A549 (cell line): Measurements from ENCODE around the gene CCSAP. TPM values are rescaled to one million over a fixed set of nuclear protein-coding genes. Genes with fewer than 3 reads are reported as not detected.

Source experiments
- ATAC-seq, 2 experiments: fragments of 200-7000 bp in 1 of 2; fragments of >200 bp in 1 of 2; cut with Nextera tagmentation in 1 of 2; cut with Tn5 transposase in 1 of 2; 3 replicates each; pipeline versions ENCODE4 v1.8.0 to v1.9.1; 2018 to 2020; ENCODE audit warnings: mild to moderate bottlenecking in 1 of 2, moderate library complexity in 1 of 2
- CTCF ChIA-PET: fragments of 300-600 bp; sonication (Branson Sonifier 250); formaldehyde crosslinking; extraction: SDS; loops from one replicate; lab custom pipeline; 2021; ENCODE audit warnings: antibody characterized with exemption, inconsistent platforms; lab: Yijun Ruan, JAX
- POLR2A ChIA-PET: fragments of 350-600 bp; formaldehyde crosslinking; extraction: SDS; loops from one replicate; lab custom pipeline; 2021; ENCODE audit warnings: antibody characterized with exemption, inconsistent platforms; lab: Yijun Ruan, JAX
- DNase-seq, 2 experiments: peaks; one replicate each; pipeline versions ENCODE4 v3.0.0 to v3.0.0-alpha.2; 2011 to 2016; ENCODE audit warnings: low read depth in 1 of 2, low spot score in 1 of 2
- FAIRE-seq: peaks from 2 replicates; lab custom pipeline; 2011; peaks lifted over from hg19 to GRCh38; lab: Jason Lieb, UNC
- H3K27ac ChIP-seq, 2 experiments: fragments of >200 bp; sonication (Bioruptor Twin); formaldehyde crosslinking; 3 replicates each; pipeline ENCODE4 v1.5.1; 2016 to 2017
- H3K4me1 ChIP-seq: fragments of >200 bp; sonication (Bioruptor Twin); formaldehyde crosslinking; 3 replicates; pipeline ENCODE4 v1.6.1; 2016
- H3K4me2 ChIP-seq: fragments of >200 bp; sonication (Bioruptor Twin); formaldehyde crosslinking; 3 replicates; pipeline ENCODE4 v1.6.1; 2016
- H3K4me3 ChIP-seq: fragments of >200 bp; sonication (Bioruptor Twin); formaldehyde crosslinking; 3 replicates; pipeline ENCODE4 v1.5.1; 2016
- H3K9me3 ChIP-seq: fragments of >200 bp; sonication (Bioruptor Twin); formaldehyde crosslinking; 3 replicates; pipeline ENCODE4 v1.6.1; 2016
- ATOH8 ChIP-seq: fragments of 250-450 bp; sonication (Bioruptor Pico); IDR thresholded peaks from 2 replicates; pipeline ENCODE4 v1.5.0; 2020; ENCODE audit warnings: low read depth, mild to moderate bottlenecking, moderate library complexity
- BHLHE40 ChIP-seq: IDR thresholded peaks from 2 replicates; pipeline ENCODE4 v1.6.1; 2012; ENCODE audit warnings: low read depth, low read length, inconsistent platforms
- CBX2 ChIP-seq: fragments of 200-600 bp; sonication (generic); IDR thresholded peaks from 2 replicates; pipeline ENCODE4 v1.6.1; 2016; ENCODE audit warnings: low read depth, mild to moderate bottlenecking, borderline replicate concordance
- CEBPB ChIP-seq, 2 experiments: fragments of >200 bp in 1 of 2; sonication (Bioruptor Twin) in 1 of 2; formaldehyde crosslinking in 1 of 2; IDR thresholded peaks; 2 replicates each; pipeline ENCODE4 v1.6.1; 2012 to 2016
- CHD4 ChIP-seq: fragments of 200-600 bp; sonication (generic); IDR thresholded peaks from 2 replicates; pipeline ENCODE4 v1.6.1; 2016; ENCODE audit warnings: antibody characterized with exemption, mild to moderate bottlenecking, borderline replicate concordance
- EHMT2 ChIP-seq: fragments of 200-600 bp; sonication (generic); IDR thresholded peaks from 2 replicates; pipeline ENCODE4 v1.6.1; 2016; ENCODE audit warnings: antibody characterized with exemption, low read depth, mild to moderate bottlenecking, moderate library complexity
- ELK1 ChIP-seq: fragments of 150-350 bp; IDR thresholded peaks from 2 replicates; pipeline ENCODE4 v1.6.1; 2014; ENCODE audit warnings: low read depth, mild to moderate bottlenecking, low read length
- ESRRA ChIP-seq: fragments of 150-350 bp; IDR thresholded peaks from 2 replicates; pipeline ENCODE4 v1.6.1; 2014; ENCODE audit warnings: mild to moderate bottlenecking, low read length, borderline replicate concordance
- FOXS1 ChIP-seq: fragments of 250-450 bp; sonication (Bioruptor Pico); IDR thresholded peaks from 2 replicates; pipeline ENCODE4 v1.5.0; 2020; ENCODE audit warnings: mild to moderate bottlenecking, moderate library complexity
- GATA3 ChIP-seq: IDR thresholded peaks from 2 replicates; pipeline ENCODE4 v1.6.1; 2012; ENCODE audit warnings: borderline replicate concordance
- HEYL ChIP-seq: fragments of 250-450 bp; sonication (Bioruptor Pico); IDR thresholded peaks from 2 replicates; pipeline ENCODE4 v1.8.0; 2021; ENCODE audit warnings: mild to moderate bottlenecking, moderate library complexity
- HOXB13 ChIP-seq: fragments of 250-450 bp; sonication (Bioruptor Pico); IDR thresholded peaks from 2 replicates; pipeline ENCODE4 v1.5.0; 2020; ENCODE audit warnings: low read depth, mild to moderate bottlenecking, moderate library complexity
- HOXB5 ChIP-seq: fragments of 250-450 bp; sonication (Bioruptor Pico); IDR thresholded peaks from 2 replicates; pipeline ENCODE4 v1.5.0; 2020; ENCODE audit warnings: mild to moderate bottlenecking, moderate library complexity
- JUN ChIP-seq, 2 experiments: fragments of >200 bp; sonication (Bioruptor Twin); formaldehyde crosslinking; IDR thresholded peaks; 2 replicates in 1 of 2; 3 replicates in 1 of 2; pipeline ENCODE4 v1.6.1; 2016 to 2017
- MAX ChIP-seq: IDR thresholded peaks from 2 replicates; pipeline ENCODE4 v1.6.1; 2012
- MAZ ChIP-seq: fragments of 150-350 bp; IDR thresholded peaks from 2 replicates; pipeline ENCODE4 v1.6.1; 2014; ENCODE audit warnings: antibody characterized with exemption, low read depth, low read length, borderline replicate concordance
- MYC ChIP-seq: IDR thresholded peaks from 2 replicates; pipeline ENCODE4 v1.6.1; 2012; ENCODE audit warnings: mild to moderate bottlenecking, inconsistent platforms, low read length, improper control_type of control experiment, borderline replicate concordance
- NFE2L2 ChIP-seq: fragments of 150-350 bp; conservative IDR thresholded peaks from 2 replicates; pipeline ENCODE4 v1.6.1; 2014; ENCODE audit warnings: low read length
- NR3C1 ChIP-seq: fragments of >200 bp; sonication (Bioruptor Twin); formaldehyde crosslinking; IDR thresholded peaks from 3 replicates; pipeline ENCODE4 v1.6.1; 2017
- PBX3 ChIP-seq: IDR thresholded peaks from 2 replicates; pipeline ENCODE4 v1.6.1; 2012
- PHF8 ChIP-seq: fragments of 200-600 bp; sonication (generic); IDR thresholded peaks from 2 replicates; pipeline ENCODE4 v1.6.1; 2016; ENCODE audit warnings: low read depth, mild to moderate bottlenecking, antibody characterized with exemption, moderate library complexity, borderline replicate concordance
- POLR2A ChIP-seq: IDR thresholded peaks from 2 replicates; pipeline ENCODE4 v1.6.1; 2012; ENCODE audit warnings: mild to moderate bottlenecking, low read length
- POLR2AphosphoS2 ChIP-seq: conservative IDR thresholded peaks from 2 replicates; pipeline ENCODE4 v1.6.1; 2012; ENCODE audit warnings: low read length, improper control_type of control experiment, inconsistent platforms
- RAD21 ChIP-seq, 2 experiments: fragments of >200 bp in 1 of 2; sonication (Bioruptor Twin) in 1 of 2; formaldehyde crosslinking in 1 of 2; IDR thresholded peaks in 1 of 2; conservative IDR thresholded peaks in 1 of 2; 2 replicates in 1 of 2; 3 replicates in 1 of 2; pipeline ENCODE4 v1.6.1; 2012 to 2018; ENCODE audit warnings: inconsistent platforms in 1 of 2
- RARB ChIP-seq: fragments of 250-450 bp; sonication (Bioruptor Pico); IDR thresholded peaks from 2 replicates; pipeline ENCODE4 v1.8.0; 2021; ENCODE audit warnings: mild to moderate bottlenecking, moderate library complexity
- REST ChIP-seq: fragments of 200-600 bp; sonication (generic); IDR thresholded peaks from 2 replicates; pipeline ENCODE4 v1.6.1; 2016; ENCODE audit warnings: antibody characterized with exemption, mild to moderate bottlenecking, moderate library complexity
- RFX5 ChIP-seq: fragments of 450-650 bp; IDR thresholded peaks from 2 replicates; pipeline ENCODE4 v1.7.1; 2014; ENCODE audit warnings: antibody characterized with exemption, mild to moderate bottlenecking, moderate library complexity
- SMC3 ChIP-seq: fragments of >200 bp; sonication (Bioruptor Twin); formaldehyde crosslinking; IDR thresholded peaks from 3 replicates; pipeline ENCODE4 v1.6.1; 2018; ENCODE audit warnings: inconsistent platforms
- SREBF2 ChIP-seq: fragments of 450-650 bp; IDR thresholded peaks from 2 replicates; pipeline ENCODE4 v1.6.1; 2014; ENCODE audit warnings: mild to moderate bottlenecking, moderate library complexity
- ZFP36 ChIP-seq: fragments of 450-650 bp; IDR thresholded peaks from 2 replicates; pipeline ENCODE4 v1.6.1; 2014; ENCODE audit warnings: borderline replicate concordance; ENCODE audit not compliant: partially characterized antibody
- ZSCAN20 ChIP-seq: fragments of 250-450 bp; sonication (Bioruptor Pico); IDR thresholded peaks from 2 replicates; pipeline ENCODE4 v1.8.0; 2022; ENCODE audit warnings: mild to moderate bottlenecking, moderate library complexity
- WGBS: methylation state at CpG from one replicate; pipeline ENCODE4 v1.1.6; 2017; ENCODE audit errors: missing lambda C conversion rate; 5-methylcytosine and 5-hydroxymethylcytosine counted together
- polyA plus RNA-seq, 4 experiments: library from polyadenylated mRNA; depleted of rRNA in 3 of 4; stranded (reverse); fragments of >200 nt; fragmentation: RNase III in 1 of 4; extraction: RNeasy Plus Mini Kit Qiagen cat#74134 plus additional on column Dnase treatment in 1 of 4; gene quantifications; 2 replicates in 3 of 4; 3 replicates in 1 of 4; pipeline ENCODE4 v1.2.3, GENCODE V29; 2011 to 2017

Gene CCSAP
- polyA plus RNA-seq, 2 of the 4 experiments (the other 2 are of a cell fraction) = 6.4 to 9.1 TPM

- TF ChIP-seq NFE2L2 (no peak), HEYL (no peak), RFX5 (no peak)
These were observed 16.2 kb downstream of the CCSAP start (continued) for GRCh38 chr1:229326601-229327000.

- no peak overlapping the region for H3K4me2 ChIP-seq
- ATAC-seq (no peak), FAIRE-seq (peak; percentile 46), DNase-seq (no peak)
- ChIA-PET POLR2A (no interaction called here), CTCF (interaction anchor here (0.6 to 1.1 kb wide), 5 partner anchors 23 to 68 kb away, joined by 3 read pairs; no protein-coding TSS in a partner anchor)
- WGBS = 93% methylated on average over 10 of the region's 10 CpGs
- TF ChIP-seq MAZ (no peak), NFE2L2 (no peak), RFX5 (no peak), NR3C1 (no peak), PBX3 (no peak), MAX (no peak), JUN (IDR thresholded peaks at IDR 0.05) (no peak), CEBPB (IDR thresholded peaks at IDR 0.05) (no peak), FOXS1 (no peak), MYC (no peak), GATA3 (no peak), REST (no peak), BHLHE40 (no peak), POLR2AphosphoS2 (no peak), POLR2A (no peak), RAD21 (conservative IDR thresholded peaks at IDR 0.05 in 1 of 2, IDR thresholded peaks at IDR 0.05 in 1 of 2) (no peak), ZFP36 (no peak), ELK1 (no peak)
- H3K4me1 ChIP-seq = no peaks in the 10 kb centered on the region
- no peak overlapping the region for H3K4me3 ChIP-seq
- H3K9me3 ChIP-seq = no peaks in the 10 kb centered on the region
- H3K27ac ChIP-seq = no peak overlapping the region
These were observed 16.9 kb downstream of the CCSAP start for GRCh38 chr1:229325853-229326487.

GRCh38 chr1:229325401-229325800, 17.4 kb downstream of the CCSAP start:
- Histone ChIP-seq H3K27ac (no peak overlapping the region), H3K4me1 (no peaks in the 10 kb centered on the region), H3K9me3 (no peaks in the 10 kb centered on the region), H3K4me3 (no peak overlapping the region), H3K4me2 (no peak overlapping the region)
- FAIRE-seq (no peak), ATAC-seq (no peak), DNase-seq (no peak)
- ChIA-PET POLR2A (no interaction called here), CTCF (interaction anchor here (0.8 to 1.1 kb wide), 4 partner anchors 22 to 67 kb away, joined by 3 read pairs; no protein-coding TSS in a partner anchor)
- 91% methylated on average over 2 of the region's 2 CpGs for WGBS
- TF ChIP-seq MAZ = no peak
- no peak for TF ChIP-seq SREBF2
- no peak for TF ChIP-seq EHMT2
- TF ChIP-seq ATOH8 = no peak
- no peak for TF ChIP-seq ESRRA
- TF ChIP-seq HOXB13 = no peak
- no peak for TF ChIP-seq ZFP36
- TF ChIP-seq ZSCAN20 (CRISPR knock-in tag) = no peak
- no peak for TF ChIP-seq GATA3
- no peak for TF ChIP-seq SMC3
- no peak for TF ChIP-seq HOXB5 (CRISPR knock-in tag)
- TF ChIP-seq CHD4 = no peak
- no peak for TF ChIP-seq RARB
- no peak for TF ChIP-seq NR3C1
- TF ChIP-seq CBX2 = no peak
- TF ChIP-seq PHF8 = no peak
